ENCODE measurements around the gene VEPH1. TPM values are rescaled to one million over a fixed set of nuclear protein-coding genes. Genes with fewer than 3 reads are reported as not detected.

Gene VEPH1
- total RNA-seq, 1 experiment from 2014 or later, result 2.4 TPM

DNA sequence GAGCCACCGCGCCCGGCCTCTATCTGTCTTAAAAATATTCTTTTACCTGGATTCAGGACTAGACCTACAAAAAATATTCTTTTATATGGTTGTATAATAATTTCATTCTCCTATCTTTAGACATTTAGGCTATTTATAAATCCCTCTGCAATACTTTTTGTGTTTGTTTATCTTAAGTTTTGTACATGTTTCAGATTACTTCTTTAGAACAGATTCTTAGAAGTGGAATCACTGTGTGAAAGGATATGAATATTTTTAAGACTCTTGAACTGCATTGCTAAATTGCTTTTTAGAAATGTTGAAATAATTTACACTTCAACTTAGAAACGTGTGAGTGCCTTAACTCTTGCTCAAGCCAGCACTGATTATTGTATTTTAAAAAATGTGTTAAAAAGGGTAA is 197.8 kb downstream of the VEPH1 start:
- ChIA-PET CTCF (no interaction called here), POLR2A (no interaction called here)
- H3K36me3 Mint-ChIP-seq (ENCODE audit: insufficient read depth, unreplicated experiment), result no peaks in the 10 kb centered on the region
- intact Hi-C loops (cut with micrococcal nuclease), result no loop called here
- H3K4me3 Mint-ChIP-seq (ENCODE audit: unreplicated experiment), result no peak overlapping the region
- BruUV-seq (replicated peaks), result no TSS peak
- DNase-seq (ENCODE audit: unreplicated experiment), result no peak
- no peaks in the 10 kb centered on the region for H3K4me1 Mint-ChIP-seq (ENCODE audit: insufficient read depth, unreplicated experiment)
- H3K9me3 Mint-ChIP-seq (ENCODE audit: unreplicated experiment), result no peaks in the 10 kb centered on the region
- TF ChIP-seq, protein P1, sequence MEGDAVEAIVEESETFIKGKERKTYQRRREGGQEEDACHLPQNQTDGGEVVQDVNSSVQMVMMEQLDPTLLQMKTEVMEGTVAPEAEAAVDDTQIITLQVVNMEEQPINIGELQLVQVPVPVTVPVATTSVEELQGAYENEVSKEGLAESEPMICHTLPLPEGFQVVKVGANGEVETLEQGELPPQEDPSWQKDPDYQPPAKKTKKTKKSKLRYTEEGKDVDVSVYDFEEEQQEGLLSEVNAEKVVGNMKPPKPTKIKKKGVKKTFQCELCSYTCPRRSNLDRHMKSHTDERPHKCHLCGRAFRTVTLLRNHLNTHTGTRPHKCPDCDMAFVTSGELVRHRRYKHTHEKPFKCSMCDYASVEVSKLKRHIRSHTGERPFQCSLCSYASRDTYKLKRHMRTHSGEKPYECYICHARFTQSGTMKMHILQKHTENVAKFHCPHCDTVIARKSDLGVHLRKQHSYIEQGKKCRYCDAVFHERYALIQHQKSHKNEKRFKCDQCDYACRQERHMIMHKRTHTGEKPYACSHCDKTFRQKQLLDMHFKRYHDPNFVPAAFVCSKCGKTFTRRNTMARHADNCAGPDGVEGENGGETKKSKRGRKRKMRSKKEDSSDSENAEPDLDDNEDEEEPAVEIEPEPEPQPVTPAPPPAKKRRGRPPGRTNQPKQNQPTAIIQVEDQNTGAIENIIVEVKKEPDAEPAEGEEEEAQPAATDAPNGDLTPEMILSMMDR (IDR thresholded peaks at IDR 0.05; ENCODE audit: unreplicated experiment), result no peak
- no peak overlapping the region for H3K27ac Mint-ChIP-seq (ENCODE audit: low read depth, unreplicated experiment)
- H3K27me3 Mint-ChIP-seq (ENCODE audit: insufficient read depth, unreplicated experiment), result no peaks in the 10 kb centered on the region

DNA sequence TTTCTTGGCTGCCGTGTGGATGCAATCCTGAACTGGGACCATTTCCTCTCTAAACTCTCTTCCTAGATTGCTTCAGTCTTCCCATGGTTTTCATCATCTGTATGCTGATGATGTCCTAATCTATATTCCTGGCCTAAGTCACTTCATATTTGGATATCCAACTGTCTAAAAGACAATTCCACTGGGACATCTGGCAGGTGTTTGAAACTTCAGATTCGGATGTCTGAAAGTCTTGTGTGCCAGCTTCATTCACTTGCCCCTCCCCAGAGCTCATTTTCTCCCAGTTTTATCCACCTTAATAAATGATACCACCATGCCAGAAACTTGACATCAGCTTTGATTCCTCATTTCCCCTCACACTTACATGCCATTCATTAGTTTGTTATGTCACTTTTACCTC is 201.5 kb downstream of the VEPH1 start:
- Mint-ChIP-seq H3K4me3 (ENCODE audit: unreplicated experiment) (no peak overlapping the region), H3K9me3 (ENCODE audit: unreplicated experiment) (no peaks in the 10 kb centered on the region), H3K4me1 (ENCODE audit: insufficient read depth, unreplicated experiment) (no peaks in the 10 kb centered on the region), H3K27ac (ENCODE audit: low read depth, unreplicated experiment) (no peak overlapping the region), H3K27me3 (ENCODE audit: insufficient read depth, unreplicated experiment) (no peaks in the 10 kb centered on the region), H3K36me3 (ENCODE audit: insufficient read depth, unreplicated experiment) (no peaks in the 10 kb centered on the region)
- ChIA-PET POLR2A (interaction anchor here (0.8 kb wide), 1 partner anchor 568 kb away, joined by 7 read pairs; no protein-coding TSS in a partner anchor), CTCF (no interaction called here)
- intact Hi-C loops (cut with micrococcal nuclease), result no loop called here
- TF ChIP-seq, protein P1 (IDR thresholded peaks at IDR 0.05; ENCODE audit: unreplicated experiment), result no peak
- no peak for DNase-seq (ENCODE audit: unreplicated experiment)
- no TSS peak for BruUV-seq (replicated peaks)

DNA sequence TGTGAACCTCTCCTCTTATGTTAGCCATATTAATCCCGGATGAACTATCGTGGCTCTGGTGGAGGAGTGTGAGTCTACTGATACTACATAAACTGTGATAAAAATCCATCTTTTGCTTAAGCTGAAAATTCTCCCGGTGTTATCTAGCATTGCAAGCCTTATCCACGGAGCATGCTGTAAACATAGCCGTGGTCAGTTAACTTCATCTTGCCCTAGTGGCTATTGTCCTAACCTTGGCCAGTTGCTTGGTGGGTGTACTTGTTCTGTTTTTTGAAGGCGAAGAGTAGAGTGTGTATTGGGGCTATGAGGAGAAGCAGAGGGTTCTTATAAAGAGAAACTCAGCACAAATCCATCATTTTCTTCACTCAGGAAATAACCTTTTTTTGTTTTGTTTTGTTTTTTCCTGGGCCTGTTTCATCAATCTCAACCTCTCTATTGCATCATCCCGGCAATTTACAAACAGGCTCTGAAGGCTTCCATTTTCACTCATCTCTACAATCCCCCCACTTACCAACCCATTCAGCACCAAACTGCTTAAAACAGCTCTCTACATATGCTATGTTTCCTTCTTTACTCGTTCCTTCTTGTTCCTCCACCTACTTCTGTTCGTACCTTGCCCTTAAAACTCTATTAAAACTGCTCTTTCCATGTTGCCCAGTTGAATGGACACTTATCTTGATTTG is 202.1 kb downstream of the VEPH1 start:
- no peak for DNase-seq (ENCODE audit: unreplicated experiment)
- Mint-ChIP-seq H3K4me1 (ENCODE audit: insufficient read depth, unreplicated experiment) (no peaks in the 10 kb centered on the region), H3K9me3 (ENCODE audit: unreplicated experiment) (no peaks in the 10 kb centered on the region), H3K4me3 (ENCODE audit: unreplicated experiment) (no peak overlapping the region), H3K36me3 (ENCODE audit: insufficient read depth, unreplicated experiment) (no peaks in the 10 kb centered on the region), H3K27ac (ENCODE audit: low read depth, unreplicated experiment) (no peak overlapping the region), H3K27me3 (ENCODE audit: insufficient read depth, unreplicated experiment) (no peaks in the 10 kb centered on the region)
- POLR2A ChIA-PET, result no interaction called here
- CTCF ChIA-PET, result no interaction called here
- TF ChIP-seq, protein P1 (IDR thresholded peaks at IDR 0.05; ENCODE audit: unreplicated experiment), result no peak
- intact Hi-C loops (cut with micrococcal nuclease), result no loop called here
- BruUV-seq (replicated peaks), result no TSS peak

DNA sequence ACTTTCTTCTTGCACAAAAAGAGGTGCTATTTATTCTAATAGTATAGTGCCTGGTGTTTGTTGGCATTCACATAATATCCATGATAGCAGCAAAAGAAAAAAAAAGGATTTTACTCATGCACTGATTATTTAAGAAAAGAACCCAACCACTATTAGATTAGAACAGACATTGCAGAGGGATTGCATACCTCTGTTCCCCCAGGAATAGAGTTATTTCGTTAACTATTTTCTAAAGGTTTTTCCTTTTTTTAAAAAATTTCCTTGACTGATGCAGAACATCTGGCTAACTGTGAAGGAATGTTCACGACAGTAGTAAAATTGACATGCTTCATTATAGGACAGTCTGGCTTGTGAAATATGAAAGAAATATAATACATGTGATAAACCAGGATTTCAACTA is 203.1 kb downstream of the VEPH1 start:
- H3K36me3 Mint-ChIP-seq (ENCODE audit: insufficient read depth, unreplicated experiment), result no peaks in the 10 kb centered on the region
- H3K9me3 Mint-ChIP-seq (ENCODE audit: unreplicated experiment), result no peaks in the 10 kb centered on the region
- intact Hi-C loops (cut with micrococcal nuclease), result no loop called here
- no peak overlapping the region for H3K4me3 Mint-ChIP-seq (ENCODE audit: unreplicated experiment)
- POLR2A ChIA-PET, result no interaction called here
- CTCF ChIA-PET, result no interaction called here
- TF ChIP-seq, protein P1 (IDR thresholded peaks at IDR 0.05; ENCODE audit: unreplicated experiment), result no peak
- H3K4me1 Mint-ChIP-seq (ENCODE audit: insufficient read depth, unreplicated experiment), result no peaks in the 10 kb centered on the region
- no peaks in the 10 kb centered on the region for H3K27me3 Mint-ChIP-seq (ENCODE audit: insufficient read depth, unreplicated experiment)
- no TSS peak for BruUV-seq (replicated peaks)
- no peak overlapping the region for H3K27ac Mint-ChIP-seq (ENCODE audit: low read depth, unreplicated experiment)
- no peak for DNase-seq (ENCODE audit: unreplicated experiment)
